HG03571 (cell line): Measurements from ENCODE around the gene THSD4.
"Not testable (repeated sequence)": the region's sequence is repeated elsewhere in the genome, so short reads cannot be mapped to it uniquely, and the experiment has no call there.

ENCODE experiments used
- ATAC-seq: cut with Tn5 transposase; IDR thresholded peaks from one replicate; pipeline ENCODE4 v1.9.1; 2021; ENCODE audit not compliant: unreplicated experiment

The THSD4 gene

DNA sequence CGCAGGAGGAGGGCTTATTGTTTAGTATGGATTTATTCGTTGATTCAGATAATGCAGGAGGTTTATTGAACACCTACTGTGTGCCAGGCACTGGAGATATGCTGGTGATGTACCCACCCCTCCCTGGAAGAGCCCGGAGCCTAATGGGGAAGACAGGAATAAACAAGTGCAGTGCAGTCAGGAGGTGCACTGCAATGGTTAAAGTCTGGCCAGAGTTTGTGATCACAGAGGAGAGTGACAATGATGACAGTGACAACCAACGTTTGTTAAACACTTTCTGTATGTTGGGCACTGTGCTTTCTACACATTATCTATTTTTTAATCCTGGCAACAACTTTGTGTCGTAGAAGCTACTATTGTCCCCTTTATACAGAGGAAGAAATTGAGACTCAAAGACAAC, 70.4 kb downstream of the THSD4 start:
- ATAC-seq, result no peak

DNA sequence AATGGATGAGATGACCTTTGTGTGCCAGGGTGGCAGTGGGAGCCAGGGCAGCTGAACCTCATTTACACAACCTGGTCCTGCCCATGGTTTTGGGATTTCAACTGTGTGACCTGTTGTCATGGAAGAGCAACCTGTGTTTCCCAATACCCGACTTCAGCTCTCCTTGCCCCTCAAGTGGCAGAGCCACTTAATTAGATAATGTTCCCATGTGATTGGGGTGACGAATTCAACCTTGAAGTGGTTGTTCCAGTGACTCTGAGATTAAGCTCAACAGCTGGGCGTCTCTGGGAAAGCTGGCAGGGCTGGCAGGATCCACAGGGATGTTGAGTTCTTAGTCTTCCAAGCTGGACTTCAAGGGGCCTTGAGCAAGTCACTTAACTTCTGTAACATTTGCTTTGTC, 71.0 kb downstream of the THSD4 start:
- ATAC-seq, result no peak

DNA sequence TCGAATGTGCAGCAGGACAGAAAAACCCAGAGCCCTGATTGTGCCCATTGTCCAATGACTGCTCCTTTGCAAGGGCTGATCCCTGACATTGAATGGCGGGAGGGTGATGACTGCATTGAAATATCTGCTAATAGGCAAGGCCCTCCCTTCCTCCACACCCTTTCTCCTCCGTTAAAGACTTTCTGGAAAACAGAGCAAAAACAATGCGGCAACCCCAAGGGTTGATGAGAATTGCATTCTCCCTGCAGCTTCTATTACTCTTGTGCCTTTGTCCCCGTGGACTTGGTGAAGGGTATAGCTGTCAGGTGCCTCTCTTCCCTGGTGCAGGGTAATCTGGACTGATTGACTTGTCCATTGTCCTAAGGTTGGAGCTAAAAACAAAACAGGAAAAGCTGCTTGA, 71.8 kb downstream of the THSD4 start:
- no peak for ATAC-seq

DNA sequence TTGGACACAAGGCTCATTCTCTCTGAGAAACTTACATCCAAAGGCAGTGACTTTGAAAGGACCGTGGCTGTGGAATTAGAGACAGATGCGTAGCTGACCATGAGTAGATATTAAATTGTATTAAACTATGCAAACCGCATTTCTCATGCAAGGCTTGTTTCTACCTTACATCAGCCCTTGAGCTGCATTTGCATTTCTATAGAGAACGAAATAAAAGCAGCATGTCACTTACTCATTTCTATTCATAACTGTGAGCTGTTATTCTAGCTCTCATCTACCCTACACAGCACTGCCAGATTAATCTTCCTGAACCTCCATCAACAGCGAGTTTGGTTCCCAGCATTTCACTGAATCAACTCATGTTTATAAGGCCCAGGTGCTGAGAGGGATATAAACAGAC, 72.3 kb downstream of the THSD4 start:
- no peak for ATAC-seq

- no peak for ATAC-seq
These were observed 74.4 kb downstream of the THSD4 start for GRCh38 chr15:71189718-71190117.

DNA sequence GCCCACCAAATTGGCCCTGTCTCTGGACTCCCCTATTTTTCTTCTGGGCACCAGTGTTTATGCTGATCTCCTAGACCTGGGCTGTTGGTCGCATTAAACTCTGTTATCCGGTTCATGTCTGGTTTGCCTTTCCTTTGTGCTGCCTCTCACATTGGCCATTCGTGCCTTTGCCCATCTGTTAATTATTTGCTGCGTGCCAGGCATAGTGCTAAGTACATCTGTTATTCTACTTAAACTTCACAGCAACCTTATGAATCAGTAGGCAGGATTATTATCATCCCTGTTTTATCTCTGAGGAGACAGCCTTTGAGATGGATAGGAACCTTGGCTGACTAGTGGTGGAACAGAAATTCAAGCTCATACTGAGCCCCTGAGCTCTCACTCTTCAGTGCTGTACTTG, 76.0 kb downstream of the THSD4 start:
- ATAC-seq, result no peak

DNA sequence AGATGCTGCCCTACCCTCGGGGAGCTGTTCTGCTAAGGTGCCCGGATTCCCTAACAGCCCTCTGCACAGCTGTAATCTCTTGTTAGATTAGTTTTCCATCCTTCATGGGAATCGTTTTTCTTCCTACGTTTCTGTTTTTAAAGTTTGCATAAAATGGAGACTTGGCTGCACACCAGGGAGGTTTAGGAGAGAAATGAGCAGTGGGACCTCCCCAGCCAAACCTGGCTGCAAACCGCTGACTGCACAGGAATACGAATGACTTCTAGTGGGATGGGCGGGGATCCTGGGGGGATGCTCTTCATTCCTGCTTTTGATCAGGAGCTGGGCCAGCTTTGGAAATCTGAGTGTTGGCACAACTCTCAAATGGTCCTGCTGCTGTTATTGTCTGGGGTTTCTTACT, 77.5 kb downstream of the THSD4 start:
- no peak for ATAC-seq

DNA sequence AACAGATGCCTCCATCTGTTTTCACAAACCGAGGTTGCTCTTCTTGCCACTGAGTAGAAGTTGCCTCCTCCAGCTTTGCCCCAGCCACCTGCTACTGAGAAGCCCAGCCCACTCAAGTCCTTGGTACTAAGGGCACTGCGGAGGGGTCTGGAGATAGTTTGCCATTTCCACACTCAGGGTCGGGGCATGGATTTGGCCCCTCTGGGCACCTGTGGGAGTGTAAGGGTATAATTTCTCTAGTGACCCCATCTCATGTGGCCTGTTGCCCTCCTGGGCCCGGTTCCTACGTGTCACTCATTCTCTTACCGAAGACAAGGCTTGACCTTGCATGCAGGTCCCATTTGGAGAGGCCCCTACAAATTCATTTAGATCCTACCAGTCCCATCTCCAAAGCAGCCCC, 79.0 kb downstream of the THSD4 start:
- ATAC-seq, result no peak

DNA sequence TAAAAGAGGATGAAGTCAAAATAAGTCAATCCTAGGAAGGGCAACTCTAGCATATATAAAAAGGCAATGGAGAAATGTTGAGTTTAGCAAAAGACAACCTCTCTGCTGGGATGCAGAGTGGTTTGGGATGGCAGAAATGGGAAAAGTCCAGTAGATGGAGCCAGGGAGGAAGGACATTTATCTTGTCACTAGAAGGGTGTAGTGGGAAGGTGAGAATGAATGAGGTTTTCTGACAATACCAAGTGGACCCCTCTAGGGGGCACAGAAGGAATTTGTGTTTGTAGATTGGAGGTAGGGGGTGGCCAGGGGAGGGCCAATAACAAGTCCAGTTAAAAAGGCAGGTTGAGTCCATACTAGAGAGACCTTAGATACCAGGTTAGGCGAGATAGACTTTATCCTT, 80.0 kb downstream of the THSD4 start:
- no peak for ATAC-seq

- no peak for ATAC-seq
These were observed 82.3 kb downstream of the THSD4 start for GRCh38 chr15:71197620-71198019.

DNA sequence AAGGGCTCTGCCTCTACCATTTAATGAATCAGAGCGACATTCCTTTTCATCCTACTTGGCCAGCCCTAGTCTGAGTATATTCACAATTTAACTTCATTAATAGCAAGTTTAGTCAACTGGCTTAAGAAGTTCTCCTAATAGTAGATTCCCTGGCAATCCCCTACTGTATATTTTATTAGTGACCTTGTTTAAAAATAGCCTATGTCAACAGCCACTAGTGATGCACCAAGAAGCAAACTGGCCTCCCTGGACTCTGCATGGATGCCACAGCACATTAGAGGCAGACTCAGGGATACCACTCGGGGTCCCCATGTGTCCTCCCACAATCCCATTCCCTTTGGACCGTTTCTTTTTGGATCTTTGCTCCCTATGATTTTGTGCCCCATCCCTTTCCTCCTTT, 83.6 kb downstream of the THSD4 start:
- no peak for ATAC-seq

DNA sequence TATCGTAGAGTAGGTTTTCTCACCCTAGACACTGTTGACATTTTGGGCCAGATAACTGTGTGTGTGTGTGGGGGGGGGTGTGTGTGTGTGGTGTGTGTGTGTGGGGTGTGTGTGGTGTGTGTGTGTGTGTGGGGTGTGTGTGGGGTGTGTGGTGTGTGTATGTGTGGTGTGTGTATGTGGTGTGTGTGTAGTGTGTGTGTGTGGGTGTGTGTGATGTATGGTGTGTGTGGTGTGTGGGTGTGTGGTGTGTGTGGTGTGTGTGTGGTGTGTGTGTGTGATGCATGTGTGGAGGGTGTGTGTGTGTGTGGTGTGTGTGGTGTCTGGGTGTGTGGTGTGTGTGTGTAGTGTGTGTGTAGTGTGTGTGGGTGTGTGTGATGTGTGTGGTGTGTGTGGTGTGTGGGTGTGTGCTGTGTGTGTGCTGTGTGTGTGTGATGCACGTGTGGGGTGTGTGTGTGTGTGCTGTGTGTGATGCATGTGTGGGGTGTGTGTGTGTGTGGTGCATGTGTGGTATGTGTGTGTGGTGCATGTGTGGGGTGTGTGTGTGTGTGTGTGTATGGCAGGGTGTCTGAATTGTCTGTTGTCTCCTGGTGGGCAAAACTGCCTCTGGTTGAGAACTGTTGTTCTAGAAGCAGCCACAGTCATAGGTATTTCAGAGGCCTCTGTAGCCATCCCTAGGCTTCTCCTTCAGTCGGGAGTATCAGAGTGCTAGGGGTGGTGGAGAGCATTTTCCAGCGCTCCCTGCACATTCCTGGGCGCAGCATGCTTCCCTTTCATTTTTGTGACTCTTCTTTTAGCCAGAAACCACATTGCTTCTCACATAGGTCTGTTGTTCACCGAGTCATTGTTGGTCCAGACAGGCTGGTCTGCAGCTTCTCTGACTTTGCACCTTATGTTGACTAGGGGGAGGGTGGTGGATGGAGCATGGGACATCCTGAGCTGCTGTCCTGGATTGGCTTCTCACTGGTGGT, 84.4 kb downstream of the THSD4 start:
- ATAC-seq, result no peak

- no peak for ATAC-seq
These were observed 86.2 kb downstream of the THSD4 start for GRCh38 chr15:71201477-71201876.

GRCh38 chr15:71202712-71203111, 87.4 kb downstream of the THSD4 start:
- ATAC-seq, result no peak

- ATAC-seq, result no peak
These were observed 88.6 kb downstream of the THSD4 start for GRCh38 chr15:71203586-71204474.

- ATAC-seq, result no peak
These were observed 91.9 kb downstream of the THSD4 start for GRCh38 chr15:71207141-71207540.

DNA sequence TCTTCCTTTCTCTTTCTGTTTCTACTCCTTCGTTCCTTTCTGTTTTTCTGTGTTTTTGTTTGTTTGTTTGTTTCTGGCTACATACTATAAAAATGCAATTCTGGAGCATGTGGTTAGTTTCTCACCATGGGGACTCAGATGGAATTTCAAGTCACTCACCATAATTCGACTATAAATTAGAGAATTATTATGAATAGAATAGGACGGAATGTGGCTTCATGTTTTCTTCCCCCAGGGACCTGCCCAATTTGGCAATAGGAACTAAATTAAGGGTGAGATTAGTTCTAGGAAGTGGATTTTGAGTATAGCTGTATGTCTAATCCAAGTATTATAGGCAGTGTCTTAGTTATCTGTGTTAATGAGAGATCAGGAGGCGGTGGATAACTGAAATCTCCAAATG, 96.9 kb downstream of the THSD4 start:
- no peak for ATAC-seq

GRCh38 chr15:71213943-71214342, 98.7 kb downstream of the THSD4 start:
- ATAC-seq, result not testable (repeated sequence)

DNA sequence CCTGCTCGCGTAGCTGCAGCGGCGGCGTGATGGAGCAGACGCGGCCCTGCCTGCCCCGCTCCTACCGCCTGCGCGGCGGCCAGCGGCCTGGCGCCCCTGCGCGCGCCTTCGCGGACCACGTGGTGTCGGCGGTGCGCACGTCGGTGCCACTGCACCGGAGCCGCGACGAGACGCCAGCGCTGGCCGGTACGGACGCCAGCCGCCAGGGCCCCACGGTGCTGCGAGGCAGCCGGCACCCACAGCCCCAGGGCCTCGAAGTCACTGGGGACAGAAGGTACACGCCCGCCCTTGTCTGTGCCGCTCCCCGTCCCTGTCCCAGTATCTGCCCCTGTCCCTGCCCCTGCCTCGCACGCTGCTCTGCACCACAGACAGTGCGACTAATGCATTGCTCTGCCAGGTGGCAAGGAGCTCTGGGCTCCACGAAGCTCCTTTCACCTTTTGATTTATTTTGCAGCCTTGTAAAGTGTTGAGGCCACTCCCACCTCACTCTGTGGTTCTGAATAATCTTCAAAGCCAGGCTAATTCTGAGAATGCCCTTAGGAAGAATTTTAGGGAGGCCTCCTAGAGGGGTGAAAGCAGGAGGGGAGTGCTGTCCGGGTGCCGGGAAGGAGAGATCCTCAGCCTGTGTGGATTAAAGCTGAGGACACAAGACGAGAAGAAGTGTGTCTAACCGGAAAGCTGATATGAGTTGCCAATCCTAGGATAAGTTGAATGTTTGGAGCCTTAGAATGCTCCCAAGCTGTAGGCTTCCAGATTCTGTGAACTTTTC, 100.0 kb downstream of the THSD4 start:
- ATAC-seq, result no peak

GRCh38 chr15:71218272-71218805, 103.1 kb downstream of the THSD4 start:
- ATAC-seq, result no peak

- no peak for ATAC-seq
These were observed 103.8 kb downstream of the THSD4 start for GRCh38 chr15:71219101-71219500.
